GM20431 (cell line): ENCODE data around the gene TSKS.

Experiments
- in situ Hi-C: fragments of 300-500 bp; cut with MseI, MboI; formaldehyde crosslinking; loops from one replicate; pipeline ENCODE4 v1.15.0; 2020; ENCODE audit warnings: low sequenced_read_pairs; ENCODE audit not compliant: unreplicated experiment

The TSKS gene, protein sequence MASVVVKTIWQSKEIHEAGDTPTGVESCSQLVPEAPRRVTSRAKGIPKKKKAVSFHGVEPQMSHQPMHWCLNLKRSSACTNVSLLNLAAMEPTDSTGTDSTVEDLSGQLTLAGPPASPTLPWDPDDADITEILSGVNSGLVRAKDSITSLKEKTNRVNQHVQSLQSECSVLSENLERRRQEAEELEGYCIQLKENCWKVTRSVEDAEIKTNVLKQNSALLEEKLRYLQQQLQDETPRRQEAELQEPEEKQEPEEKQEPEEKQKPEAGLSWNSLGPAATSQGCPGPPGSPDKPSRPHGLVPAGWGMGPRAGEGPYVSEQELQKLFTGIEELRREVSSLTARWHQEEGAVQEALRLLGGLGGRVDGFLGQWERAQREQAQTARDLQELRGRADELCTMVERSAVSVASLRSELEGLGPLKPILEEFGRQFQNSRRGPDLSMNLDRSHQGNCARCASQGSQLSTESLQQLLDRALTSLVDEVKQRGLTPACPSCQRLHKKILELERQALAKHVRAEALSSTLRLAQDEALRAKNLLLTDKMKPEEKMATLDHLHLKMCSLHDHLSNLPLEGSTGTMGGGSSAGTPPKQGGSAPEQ

DNA sequence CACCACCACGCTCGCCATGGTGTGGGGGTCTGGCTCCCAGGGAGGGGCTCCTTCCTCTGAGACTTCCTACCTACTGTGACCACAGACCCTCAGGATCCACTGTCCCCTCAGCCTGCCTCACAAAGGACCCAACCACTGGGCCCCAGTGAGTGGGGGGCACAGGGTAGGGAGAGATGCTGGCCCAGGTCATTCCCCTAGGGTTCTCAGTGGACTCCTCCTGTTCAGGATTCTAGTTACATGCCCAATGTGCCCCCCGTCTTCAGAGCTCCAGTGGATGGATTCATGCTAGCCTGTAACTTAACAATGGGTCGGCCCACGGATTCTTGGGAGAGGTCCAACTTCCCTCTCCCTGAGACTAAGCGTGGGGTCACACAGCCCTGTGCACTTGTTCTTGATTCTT, at the start of gene TSKS:
Gene TSKS, minus strand, starts transcription at position 77 of the 400 bp plus-strand sequence. Its CDS starts 59 bp downstream, at position 18.
- in situ Hi-C loops = no loop called here

DNA sequence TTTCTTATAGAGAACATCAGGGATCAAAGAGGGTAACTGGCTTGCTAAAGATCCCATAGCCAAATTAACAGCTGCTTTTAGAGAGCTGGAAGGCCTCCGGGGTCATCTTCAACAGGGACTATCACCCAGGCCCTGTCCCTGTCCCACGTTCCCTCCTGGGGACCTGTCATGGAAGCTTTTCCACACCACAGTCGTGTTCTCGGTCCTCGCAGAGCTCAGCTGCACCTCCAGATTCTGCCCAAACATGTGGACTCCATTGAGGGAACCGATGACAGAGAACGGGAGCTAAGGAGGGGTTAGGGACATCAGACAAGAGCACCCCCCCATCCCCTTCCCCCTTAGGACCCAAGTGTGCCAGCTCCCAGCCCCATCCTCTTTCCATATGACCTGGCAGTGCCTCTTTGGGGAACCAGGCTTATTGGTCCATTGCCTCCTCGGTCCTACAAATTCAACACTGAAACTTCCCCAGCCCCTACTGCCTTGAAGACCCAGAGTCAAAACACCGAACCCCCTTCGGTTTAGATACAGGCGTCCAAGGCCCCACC, 49.4 kb upstream of the TSKS start:
- in situ Hi-C loops = no loop called here

DNA sequence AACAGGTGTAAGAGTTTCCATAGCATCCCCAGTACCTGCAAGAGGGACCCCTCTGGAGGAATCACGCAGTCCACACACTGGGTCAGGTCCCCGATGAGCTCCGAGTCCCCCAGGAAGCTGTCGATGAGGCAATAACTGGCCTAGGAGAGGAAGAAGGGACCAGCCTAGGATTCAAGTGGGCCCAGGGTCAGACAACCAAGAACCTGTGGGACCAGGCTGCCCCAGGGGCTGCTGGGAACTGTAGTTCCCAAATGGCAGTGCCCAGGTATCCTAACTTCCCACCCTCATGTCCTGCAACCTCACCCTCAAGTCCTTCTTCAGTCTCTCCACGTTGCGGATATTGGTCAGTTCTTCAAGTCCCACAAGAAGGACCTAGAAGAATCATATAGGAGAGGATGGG, 48.2 kb upstream of the TSKS start:
- in situ Hi-C loops = no loop called here

DNA sequence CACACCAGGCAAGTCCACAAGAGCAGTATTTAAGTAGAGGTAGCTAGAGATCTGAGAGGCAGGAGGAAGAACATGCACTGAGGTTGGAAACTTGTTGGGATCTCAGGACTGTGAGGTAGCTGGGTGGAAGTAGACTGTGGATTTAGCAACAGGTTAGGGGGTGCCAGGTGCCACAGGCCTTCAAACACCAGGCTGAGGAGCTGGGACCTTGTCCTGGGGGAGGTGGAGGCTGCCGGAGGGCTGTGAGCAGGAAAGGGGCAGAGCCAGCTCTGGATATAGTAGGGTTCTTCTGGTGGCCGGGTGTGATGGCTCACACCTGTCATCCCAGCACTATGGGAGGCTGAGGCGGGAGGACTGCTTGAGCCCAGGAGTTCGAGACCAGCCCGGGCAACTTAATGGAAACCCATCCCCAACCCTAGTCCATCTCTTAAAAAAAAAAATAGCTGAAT, 46.9 kb upstream of the TSKS start:
- in situ Hi-C loops = no loop called here

DNA sequence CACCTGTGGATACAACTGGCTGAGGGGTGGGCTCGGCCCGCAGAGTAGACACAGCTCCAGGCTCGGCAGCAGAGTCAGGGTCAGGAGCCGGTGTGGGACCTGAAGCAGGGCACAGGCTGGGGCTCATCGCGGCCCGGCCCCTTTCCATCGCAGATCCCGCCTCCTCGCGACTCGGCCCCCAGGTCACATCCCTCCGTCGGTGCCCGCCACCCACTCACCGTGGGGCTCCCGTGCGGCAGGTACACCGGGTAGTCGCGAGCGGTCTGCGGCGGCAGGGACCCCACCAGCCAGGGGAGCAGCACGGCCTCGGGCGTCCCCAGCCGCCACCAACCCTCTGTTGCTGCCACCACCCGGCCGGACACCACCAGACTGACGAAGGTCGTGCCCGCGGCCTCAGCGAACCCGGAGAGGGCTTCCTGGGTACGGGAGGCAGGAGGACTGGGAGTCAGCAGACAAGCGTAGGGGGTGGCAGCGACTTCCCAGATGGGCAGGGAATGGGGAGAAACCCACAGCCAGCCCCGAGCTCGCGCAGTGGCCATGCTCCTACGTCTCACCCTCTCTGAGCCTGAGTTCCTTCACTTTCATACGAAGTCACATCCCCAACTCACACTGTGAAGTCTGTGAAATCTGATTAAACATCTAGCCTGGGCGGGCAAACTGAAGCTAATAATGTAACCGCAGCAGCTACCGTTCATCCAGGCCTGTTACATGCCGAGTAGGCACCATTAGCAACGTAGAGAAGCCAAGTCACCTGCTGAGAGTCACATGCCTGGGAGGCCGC, 46.2 kb upstream of the TSKS start:
- in situ Hi-C loops = no loop called here

DNA sequence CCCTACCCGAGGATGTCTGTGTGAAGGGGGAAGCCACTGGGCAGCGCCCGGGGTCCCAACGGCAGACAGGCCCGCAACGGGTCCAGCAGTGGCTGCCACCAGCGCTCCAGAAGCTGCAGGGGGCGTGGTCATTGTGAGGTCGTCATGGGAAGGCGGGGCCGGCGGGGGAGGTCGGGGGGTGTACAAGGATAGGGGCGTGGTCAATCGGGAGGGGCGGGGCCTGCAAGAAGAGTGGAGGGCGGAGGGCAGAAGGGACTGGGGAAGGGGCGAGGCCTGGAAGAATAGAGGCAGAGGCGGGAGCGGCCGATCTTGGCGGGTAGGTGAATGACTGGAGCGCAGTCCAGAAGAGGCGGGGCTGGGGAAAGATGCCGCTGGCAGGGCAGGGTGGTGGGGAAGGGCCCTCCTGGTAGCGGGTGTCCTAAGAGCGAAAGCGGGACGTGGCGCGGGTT, 45.6 kb upstream of the TSKS start:
- in situ Hi-C loops = no loop called here

DNA sequence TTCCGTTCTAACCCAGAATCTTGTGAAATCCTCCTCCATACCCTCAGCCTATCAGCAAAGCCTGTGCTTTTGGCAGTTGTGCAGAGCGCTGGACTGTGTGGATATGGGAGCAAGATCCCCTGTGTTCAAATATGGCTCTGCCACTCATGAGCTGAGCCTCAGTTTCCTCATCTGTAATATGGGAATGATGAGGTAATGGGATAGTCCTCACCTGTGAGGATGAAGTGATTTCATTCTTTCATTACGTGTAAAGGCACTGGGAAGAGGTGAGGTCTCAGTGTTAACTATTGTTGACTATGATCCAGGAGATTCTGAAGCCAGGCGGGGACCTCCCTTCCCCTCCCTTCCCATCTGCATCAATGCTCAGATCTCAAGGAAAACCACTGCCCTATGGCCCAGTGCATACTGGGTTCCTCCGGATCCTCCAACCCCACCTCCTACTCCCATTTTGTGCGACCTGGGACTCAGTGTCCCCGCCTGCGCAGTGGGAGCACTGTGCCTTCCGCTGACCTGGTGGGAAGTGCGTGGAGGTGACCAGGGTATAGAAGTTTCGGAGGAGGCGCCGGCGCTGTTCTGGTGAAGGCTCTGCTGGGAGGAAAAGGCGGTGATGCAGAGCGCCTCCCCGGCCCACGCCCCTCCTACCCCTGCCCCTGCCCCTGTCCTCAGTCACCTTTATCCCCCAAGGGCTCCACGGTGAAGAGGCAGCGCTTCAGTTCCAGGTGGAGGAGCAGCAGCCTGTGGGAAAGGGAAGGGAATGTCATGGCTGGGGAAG, 45.0 kb upstream of the TSKS start:
- in situ Hi-C loops = no loop called here

DNA sequence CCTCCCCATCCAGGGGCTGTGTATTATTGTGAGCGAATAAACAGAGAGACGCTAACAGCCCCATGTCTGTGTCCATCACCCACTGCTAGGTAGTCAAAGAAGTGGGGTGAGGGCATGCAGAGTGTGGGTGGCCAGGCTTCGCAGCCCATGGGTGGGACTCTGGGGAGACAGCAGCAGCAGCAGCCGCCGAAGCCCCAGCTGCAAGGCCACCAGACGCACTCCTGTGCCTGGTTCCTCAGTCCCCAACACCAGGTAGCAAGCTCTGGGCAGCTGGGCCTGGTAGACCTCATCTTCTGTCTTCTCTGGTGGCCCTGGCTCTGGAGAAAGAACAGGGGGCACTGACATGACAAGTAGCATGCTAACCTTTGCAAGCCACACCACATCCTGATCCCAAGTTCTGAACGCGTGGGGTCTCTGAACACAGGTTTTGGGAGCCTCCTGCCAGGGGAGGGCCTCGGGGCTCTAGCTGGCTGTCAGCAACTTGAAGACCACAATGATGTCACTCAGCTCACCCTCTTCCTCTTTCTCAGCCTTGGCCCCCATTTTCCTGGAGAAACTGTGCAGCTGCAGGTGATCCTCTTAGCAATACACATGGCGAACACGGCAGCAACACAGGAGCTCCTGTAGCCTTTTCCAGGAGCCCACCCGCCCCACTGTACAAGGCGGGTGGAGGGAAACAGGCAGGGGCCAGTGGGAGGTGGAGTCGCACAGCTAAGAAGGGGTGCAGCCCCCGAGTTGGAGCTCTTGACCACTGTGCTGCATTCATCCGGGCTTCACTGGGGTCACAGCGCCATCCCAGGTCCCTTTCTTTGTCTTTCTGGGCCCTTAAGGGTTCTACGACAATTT, 44.2 kb upstream of the TSKS start:
- in situ Hi-C loops = no loop called here

DNA sequence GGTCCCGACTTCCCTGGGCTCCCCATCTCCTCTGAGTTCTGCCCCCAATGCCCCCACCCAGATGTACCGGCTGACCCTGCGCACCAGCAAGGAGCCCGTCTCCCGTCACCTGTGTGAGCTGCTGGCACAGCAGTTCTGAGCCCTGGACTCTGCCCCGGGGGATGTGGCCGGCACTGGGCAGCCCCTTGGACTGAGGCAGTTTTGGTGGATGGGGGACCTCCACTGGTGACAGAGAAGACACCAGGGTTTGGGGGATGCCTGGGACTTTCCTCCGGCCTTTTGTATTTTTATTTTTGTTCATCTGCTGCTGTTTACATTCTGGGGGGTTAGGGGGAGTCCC, 43.5 kb upstream of the TSKS start:
- in situ Hi-C loops = no loop called here

DNA sequence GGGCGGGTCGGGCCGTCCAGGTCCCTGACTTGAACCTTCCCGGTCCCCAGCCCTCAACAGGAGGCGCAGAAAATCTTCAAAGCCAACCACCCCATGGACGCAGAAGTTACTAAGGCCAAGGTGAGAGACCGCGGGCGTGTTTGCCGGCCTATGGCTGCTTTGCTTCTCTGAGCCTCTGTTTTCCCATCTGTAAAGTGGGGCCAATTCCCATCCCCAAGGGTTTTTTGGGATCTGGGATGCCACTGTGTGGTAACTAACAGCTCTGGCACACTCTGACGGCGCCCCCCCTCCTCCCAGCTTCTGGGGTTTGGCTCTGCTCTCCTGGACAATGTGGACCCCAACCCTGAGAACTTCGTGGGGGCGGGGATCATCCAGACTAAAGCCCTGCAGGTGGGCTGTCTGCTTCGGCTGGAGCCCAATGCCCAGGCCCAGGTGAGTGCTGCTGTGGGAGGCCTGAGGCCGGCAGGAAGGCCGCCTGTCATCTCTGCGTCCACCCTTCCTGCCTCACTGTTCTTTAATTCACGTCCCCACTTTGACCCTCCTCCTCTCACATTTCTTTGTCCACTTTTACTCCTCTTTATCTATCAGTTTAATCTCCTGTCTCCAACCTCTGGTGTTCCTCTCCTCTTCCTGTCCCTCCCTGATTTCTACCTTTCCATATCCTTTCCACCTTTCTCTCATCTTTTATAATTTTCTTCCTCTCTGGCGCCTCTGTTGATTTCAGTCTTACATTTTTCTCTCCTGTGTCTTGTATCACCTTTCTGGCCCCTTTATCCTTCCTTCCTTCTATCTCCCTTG, 42.9 kb upstream of the TSKS start:
- in situ Hi-C loops = no loop called here

DNA sequence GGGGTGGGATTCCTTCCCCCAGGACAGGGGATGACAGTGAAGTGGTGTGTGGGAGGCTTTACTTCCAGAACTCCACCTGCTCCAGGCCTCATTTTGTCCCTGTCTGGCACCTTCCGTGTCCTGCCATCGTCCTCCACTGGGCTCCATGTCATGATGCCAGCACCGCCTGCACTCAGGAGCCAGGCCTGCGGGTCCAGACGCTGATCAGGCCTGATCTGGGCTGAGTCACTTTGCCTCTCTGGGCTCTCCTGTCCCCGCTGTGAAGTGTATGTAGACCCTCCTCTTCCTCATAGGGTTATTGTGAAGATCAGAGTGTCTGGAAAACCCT, 40.4 kb upstream of the TSKS start:
- in situ Hi-C loops = no loop called here

DNA sequence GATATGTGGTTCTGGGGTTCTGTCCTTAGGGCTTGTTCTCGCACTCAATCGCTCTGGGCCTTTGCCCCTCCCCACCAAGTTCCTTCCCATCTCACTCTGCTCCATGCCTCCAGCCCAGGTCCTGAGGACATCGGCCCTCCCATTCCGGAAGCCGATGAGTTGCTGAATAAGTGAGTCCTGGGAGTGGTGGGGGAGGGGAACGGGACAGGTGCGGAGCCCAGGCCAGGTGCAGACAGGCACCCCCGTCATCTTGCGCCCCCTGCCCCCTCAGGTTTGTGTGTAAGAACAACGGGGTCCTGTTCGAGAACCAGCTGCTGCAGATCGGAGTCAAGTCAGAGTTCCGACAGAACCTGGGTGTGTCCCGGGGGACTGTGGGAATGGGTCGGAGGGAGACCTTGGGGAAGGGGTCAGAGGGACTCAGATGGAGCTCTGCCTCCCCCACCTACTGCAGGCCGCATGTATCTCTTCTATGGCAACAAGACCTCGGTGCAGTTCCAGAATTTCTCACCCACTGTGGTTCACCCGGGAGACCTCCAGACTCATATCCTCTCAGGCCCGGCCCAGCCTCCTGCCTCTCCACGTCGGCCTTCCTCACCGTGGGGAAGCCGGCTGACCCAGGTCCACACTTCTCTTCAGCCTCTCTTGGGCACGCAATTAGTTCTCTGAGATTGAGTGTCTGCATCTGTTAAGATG, 39.9 kb upstream of the TSKS start:
- in situ Hi-C loops = no loop called here

DNA sequence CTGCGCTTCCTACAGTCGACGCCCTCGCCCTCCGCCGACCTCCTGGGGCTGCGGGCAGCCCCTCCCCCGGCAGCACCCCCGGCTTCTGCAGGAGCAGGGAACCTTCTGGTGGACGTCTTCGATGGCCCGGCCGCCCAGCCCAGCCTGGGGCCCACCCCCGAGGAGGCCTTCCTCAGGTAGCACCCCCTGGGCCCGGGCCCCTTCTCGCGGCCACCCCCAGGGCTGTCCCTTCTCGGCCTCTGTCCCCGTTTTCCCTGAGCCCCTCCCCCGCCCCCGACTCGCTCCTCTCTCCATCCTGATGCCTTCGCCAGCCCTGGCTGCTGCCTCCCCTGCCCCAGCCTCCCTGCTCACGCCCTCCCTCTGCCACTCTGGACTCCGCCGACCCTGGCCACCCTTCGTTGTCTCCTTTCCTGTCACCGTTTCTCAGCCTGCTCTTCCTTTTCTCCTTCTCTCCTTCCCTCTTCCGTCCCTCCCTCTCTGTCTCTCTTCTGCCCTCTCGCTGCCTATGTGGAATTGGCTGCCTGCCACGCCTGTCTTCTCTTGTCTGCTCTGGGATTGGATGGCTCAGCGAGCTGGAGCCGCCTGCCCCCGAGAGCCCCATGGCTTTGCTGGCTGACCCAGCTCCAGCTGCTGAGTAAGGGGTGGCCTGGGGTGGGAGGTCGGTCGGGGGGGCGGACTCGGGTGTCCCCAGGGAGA, 39.0 kb upstream of the TSKS start:
- in situ Hi-C loops = no loop called here

DNA sequence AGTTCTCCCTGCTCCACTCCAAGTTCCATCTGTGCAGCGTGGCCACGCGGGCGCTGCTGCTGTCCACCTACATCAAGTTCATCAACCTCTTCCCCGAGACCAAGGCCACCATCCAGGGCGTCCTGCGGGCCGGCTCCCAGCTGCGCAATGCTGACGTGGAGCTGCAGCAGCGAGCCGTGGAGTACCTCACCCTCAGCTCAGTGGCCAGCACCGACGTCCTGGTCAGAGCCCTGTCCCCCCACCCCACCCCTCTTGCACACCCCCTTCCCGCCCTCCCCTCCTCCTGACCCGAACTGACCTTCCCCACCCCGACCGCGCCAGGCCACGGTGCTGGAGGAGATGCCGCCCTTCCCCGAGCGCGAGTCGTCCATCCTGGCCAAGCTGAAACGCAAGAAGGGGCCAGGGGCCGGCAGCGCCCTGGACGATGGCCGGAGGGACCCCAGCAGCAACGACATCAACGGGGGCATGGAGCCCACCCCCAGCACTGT, 38.3 kb upstream of the TSKS start:
- in situ Hi-C loops = no loop called here

DNA sequence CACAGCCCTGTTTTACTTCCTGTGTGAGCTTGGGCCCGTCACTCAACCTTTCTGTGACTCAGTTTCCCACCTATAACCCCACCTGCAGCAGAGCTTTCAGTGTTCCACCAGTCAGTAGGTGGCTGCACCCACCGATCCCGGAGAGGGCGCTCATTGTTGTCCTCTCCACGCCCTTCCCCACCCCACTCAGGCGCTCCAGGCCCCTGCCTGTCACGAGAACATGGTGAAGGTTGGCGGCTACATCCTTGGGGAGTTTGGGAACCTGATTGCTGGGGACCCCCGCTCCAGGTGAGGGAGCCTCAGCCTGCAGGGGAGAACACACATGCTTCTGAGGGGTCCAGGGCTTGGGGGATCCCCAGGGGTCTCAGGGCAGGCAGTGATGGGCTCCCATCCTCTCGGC, 37.7 kb upstream of the TSKS start:
- in situ Hi-C loops = no loop called here

DNA sequence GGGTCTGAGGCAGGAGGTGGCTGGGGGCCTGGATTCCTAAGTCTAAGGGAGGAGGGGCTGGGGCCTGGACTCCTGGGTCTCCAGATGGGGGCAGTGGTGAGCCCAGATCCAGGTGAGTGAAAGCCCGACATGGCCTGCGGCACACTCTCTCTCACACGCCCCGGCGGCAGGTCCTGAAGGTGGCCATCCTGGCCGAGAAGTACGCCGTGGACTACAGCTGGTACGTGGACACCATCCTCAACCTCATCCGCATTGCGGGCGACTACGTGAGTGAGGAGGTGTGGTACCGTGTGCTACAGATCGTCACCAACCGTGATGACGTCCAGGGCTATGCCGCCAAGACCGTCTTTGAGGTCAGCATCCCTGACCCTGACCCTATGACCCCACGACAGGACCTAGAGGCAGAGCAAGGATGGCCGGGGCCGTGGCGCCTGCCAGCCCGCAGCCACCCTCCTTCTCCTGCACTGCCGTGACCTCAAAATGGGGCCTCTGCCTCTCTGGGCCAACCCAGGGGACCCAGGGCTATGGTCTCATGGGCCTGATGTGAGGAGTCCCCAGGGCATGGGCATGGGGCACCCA, 36.8 kb upstream of the TSKS start:
- in situ Hi-C loops = no loop called here

DNA sequence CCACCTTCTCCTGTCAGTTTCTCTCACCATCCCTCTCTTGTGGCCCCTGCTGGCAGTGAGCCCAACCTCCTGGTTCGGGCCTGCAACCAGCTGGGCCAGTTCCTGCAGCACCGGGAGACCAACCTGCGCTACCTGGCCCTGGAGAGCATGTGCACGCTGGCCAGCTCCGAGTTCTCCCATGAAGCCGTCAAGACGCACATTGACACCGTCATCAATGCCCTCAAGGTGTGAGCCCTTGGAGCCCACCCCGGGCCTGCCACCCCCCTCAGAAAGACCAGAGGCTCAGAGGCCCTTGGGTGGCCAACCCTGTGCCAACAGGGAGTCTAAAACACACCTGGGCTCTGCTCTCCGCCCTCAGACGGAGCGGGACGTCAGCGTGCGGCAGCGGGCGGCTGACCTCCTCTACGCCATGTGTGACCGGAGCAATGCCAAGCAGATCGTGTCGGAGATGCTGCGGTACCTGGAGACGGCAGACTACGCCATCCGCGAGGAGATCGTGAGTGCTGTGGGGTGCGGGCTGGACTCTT, 36.2 kb upstream of the TSKS start:
- in situ Hi-C loops = no loop called here
